SK-N-SH treated with all-trans-retinoic acid at 6 μM for 48 hours (cell line): ENCODE results near the gene SOX12.

Source experiments
- ATAC-seq: fragments of 200-7000 bp; cut with Tn5 transposase; 3 replicates; pipeline ENCODE4 v1.9.1; 2020; ENCODE audit warnings: mild to moderate bottlenecking, moderate library complexity
- ARNTL ChIP-seq: fragments of 450-650 bp; formaldehyde crosslinking; IDR thresholded peaks from 2 replicates; pipeline ENCODE4 v1.5.0; 2020; ENCODE audit warnings: low read depth, mild to moderate bottlenecking, moderate library complexity, borderline replicate concordance
- CREB5 ChIP-seq: fragments of 250-450 bp; sonication (Bioruptor Pico); IDR thresholded peaks from 2 replicates; pipeline ENCODE4 v1.5.1; 2020; ENCODE audit warnings: low read depth, mild to moderate bottlenecking, moderate library complexity
- CSDC2 ChIP-seq: fragments of 250-450 bp; sonication (Bioruptor Pico); IDR thresholded peaks from 2 replicates; pipeline ENCODE4 v1.5.0; 2020; ENCODE audit warnings: mild to moderate bottlenecking, moderate library complexity
- CSRNP3 ChIP-seq: fragments of 250-450 bp; sonication (Bioruptor Pico); IDR thresholded peaks from 2 replicates; pipeline ENCODE4 v1.5.1; 2021; ENCODE audit warnings: mild to moderate bottlenecking, moderate library complexity
- ESRRG ChIP-seq: fragments of 250-450 bp; sonication (Bioruptor Pico); IDR thresholded peaks from 2 replicates; pipeline ENCODE4 v1.6.1; 2021; ENCODE audit warnings: mild to moderate bottlenecking
- GLIS3 ChIP-seq: fragments of 250-450 bp; sonication (Bioruptor Pico); IDR thresholded peaks from 2 replicates; pipeline ENCODE4 v1.5.0; 2020; ENCODE audit warnings: mild to moderate bottlenecking, moderate library complexity
- OSR1 ChIP-seq: fragments of 250-450 bp; sonication (Bioruptor Pico); IDR thresholded peaks from 2 replicates; pipeline ENCODE4 v1.8.0; 2022; ENCODE audit warnings: moderate library complexity, mild to moderate bottlenecking, inconsistent platforms
- PATZ1 ChIP-seq: fragments of 250-450 bp; sonication (Bioruptor Pico); IDR thresholded peaks from 2 replicates; pipeline ENCODE4 v1.8.0; 2020; ENCODE audit warnings: mild to moderate bottlenecking, moderate library complexity, borderline replicate concordance
- POU6F1 ChIP-seq: fragments of 250-450 bp; sonication (Bioruptor Pico); IDR thresholded peaks from 2 replicates; pipeline ENCODE4 v1.8.0; 2021; ENCODE audit warnings: low read depth, mild to moderate bottlenecking, moderate library complexity, borderline replicate concordance
- PPARA ChIP-seq: fragments of 250-450 bp; sonication (Bioruptor Pico); IDR thresholded peaks from 2 replicates; pipeline ENCODE4 v1.5.0; 2020; ENCODE audit warnings: mild to moderate bottlenecking, borderline replicate concordance
- RARB ChIP-seq: fragments of 250-450 bp; sonication (Bioruptor Pico); IDR thresholded peaks from 2 replicates; pipeline ENCODE4 v1.8.0; 2021; ENCODE audit warnings: mild to moderate bottlenecking, moderate library complexity
- SNAI2 ChIP-seq: fragments of 250-450 bp; sonication (Bioruptor Pico); IDR thresholded peaks from 2 replicates; pipeline ENCODE4 v1.5.0; 2020; ENCODE audit warnings: mild to moderate bottlenecking, moderate library complexity
- TCF4 ChIP-seq: fragments of 250-450 bp; sonication (Bioruptor Pico); IDR thresholded peaks from 2 replicates; pipeline ENCODE4 v1.8.0; 2021; ENCODE audit warnings: mild to moderate bottlenecking, moderate library complexity, borderline replicate concordance
- TSHZ2 ChIP-seq: fragments of 250-450 bp; sonication (Bioruptor Pico); IDR thresholded peaks from 2 replicates; pipeline ENCODE4 v1.5.0; 2020; ENCODE audit warnings: mild to moderate bottlenecking, moderate library complexity
- ZFP3 ChIP-seq: fragments of 250-450 bp; sonication (Bioruptor Pico); IDR thresholded peaks from 2 replicates; pipeline ENCODE4 v1.5.0; 2020; ENCODE audit warnings: mild to moderate bottlenecking, moderate library complexity
- ZNF8 ChIP-seq: fragments of 450-650 bp; formaldehyde crosslinking; IDR thresholded peaks from 2 replicates; pipeline ENCODE4 v1.5.0; 2020; ENCODE audit warnings: mild to moderate bottlenecking, moderate library complexity

Gene SOX12

GRCh38 chr20:309306-309840 lies 16.0 kb upstream of the SOX12 start:
- TF ChIP-seq CSDC2 (CRISPR knock-in tag) (no peak), CSRNP3 (CRISPR knock-in tag) (no peak), ZFP3 (CRISPR knock-in tag) (no peak), ESRRG (CRISPR knock-in tag) (no peak), TSHZ2 (CRISPR knock-in tag) (no peak), PATZ1 (CRISPR knock-in tag) (no peak), POU6F1 (no peak), GLIS3 (CRISPR knock-in tag) (no peak)
- peak; percentile 51 for ATAC-seq

GRCh38 chr20:309841-310644 lies 15.3 kb upstream of the SOX12 start:
- TF ChIP-seq OSR1: no peak
- TF ChIP-seq CREB5: no peak
- no peak for TF ChIP-seq ZNF8
- TF ChIP-seq ZFP3 (CRISPR knock-in tag): no peak
- no peak for TF ChIP-seq SNAI2 (CRISPR knock-in tag)
- no peak for TF ChIP-seq PPARA
- TF ChIP-seq ESRRG (CRISPR knock-in tag): no peak
- TF ChIP-seq CSRNP3 (CRISPR knock-in tag): no peak
- TF ChIP-seq TCF4 (CRISPR knock-in tag): no peak
- TF ChIP-seq ARNTL (CRISPR knock-in tag): no peak
- no peak for TF ChIP-seq RARB
- TF ChIP-seq PATZ1 (CRISPR knock-in tag): no peak
- ATAC-seq: peak; percentile 99
